GM23338 (cell line): ENCODE measurements around the gene JOSD1. TPM values are rescaled to one million over a fixed set of nuclear protein-coding genes. Genes with fewer than 3 reads are reported as not detected.
A peak's percentile ranks its signal among the peaks of the same experiment; 100 is the strongest.

Source experiments
- ATAC-seq: fragments of 200-7000 bp; cut with Tn5 transposase; 3 replicates; pipeline ENCODE4 v1.9.1; 2020
- DNase-seq: peaks from one replicate; pipeline ENCODE4 v3.0.0-alpha.2; 2015; ENCODE audit warnings: low spot score
- H2AFZ ChIP-seq: fragments of 200-600 bp; sonication (generic); 2 replicates; pipeline ENCODE4 v1.8.0; 2016; ENCODE audit warnings: antibody characterized with exemption, mild to moderate bottlenecking, moderate library complexity
- H3F3A ChIP-seq: fragments of 200-600 bp; sonication (generic); replicated peaks from 2 replicates; pipeline ENCODE4 v1.8.0; 2017; ENCODE audit warnings: antibody characterized with exemption, mixed run types, low read depth
- H3K27ac ChIP-seq: fragments of 200-600 bp; sonication (generic); 2 replicates; pipeline ENCODE4 v1.6.1; 2016; ENCODE audit warnings: low read depth
- H3K27me3 ChIP-seq: fragments of 200-600 bp; sonication (generic); 2 replicates; pipeline ENCODE4 v1.8.0; 2016; ENCODE audit warnings: mild to moderate bottlenecking, mixed run types, moderate library complexity; ENCODE audit not compliant: insufficient read depth
- H3K36me3 ChIP-seq: fragments of 200-600 bp; sonication (generic); 2 replicates; pipeline ENCODE4 v1.8.0; 2016; ENCODE audit warnings: mild to moderate bottlenecking; ENCODE audit not compliant: insufficient read depth
- H3K4me1 ChIP-seq: fragments of 200-600 bp; sonication (generic); 2 replicates; pipeline ENCODE4 v1.8.0; 2016; ENCODE audit warnings: mild to moderate bottlenecking, moderate library complexity; ENCODE audit not compliant: insufficient read depth
- H3K4me2 ChIP-seq: fragments of 200-600 bp; sonication (generic); 2 replicates; pipeline ENCODE4 v1.7.1; 2017; ENCODE audit warnings: mixed run types
- H3K4me3 ChIP-seq: fragments of 200-600 bp; sonication (generic); 2 replicates; pipeline ENCODE4 v1.6.1; 2016; ENCODE audit warnings: mixed run types
- H3K79me2 ChIP-seq: fragments of 200-600 bp; sonication (generic); replicated peaks from 2 replicates; pipeline ENCODE4 v1.8.0; 2017; ENCODE audit warnings: mild to moderate bottlenecking; ENCODE audit not compliant: insufficient read depth
- H3K9me2 ChIP-seq: fragments of 200-600 bp; sonication (generic); 2 replicates; pipeline ENCODE4 v1.8.0; 2017; ENCODE audit not compliant: insufficient read depth
- H4K20me1 ChIP-seq: fragments of 200-600 bp; sonication (generic); replicated peaks from 2 replicates; pipeline ENCODE4 v1.8.0; 2017; ENCODE audit warnings: mild to moderate bottlenecking; ENCODE audit not compliant: insufficient read depth
- H3K27ac Mint-ChIP-seq: 2 replicates; pipeline ENCODE4 v1.8.0; 2020; ENCODE audit warnings: inconsistent platforms, mild to moderate bottlenecking, moderate library complexity, mixed read lengths
- H3K27me3 Mint-ChIP-seq: 3 replicates; pipeline ENCODE4 v1.8.0; 2022; ENCODE audit warnings: low read depth, mild to moderate bottlenecking, moderate library complexity, mixed read lengths, inconsistent platforms; ENCODE audit not compliant: insufficient read depth, poor library complexity
- H3K36me3 Mint-ChIP-seq: 3 replicates; pipeline ENCODE4 v1.8.0; 2021; ENCODE audit warnings: low read depth, mild to moderate bottlenecking, inconsistent platforms, moderate library complexity, mixed read lengths
- H3K4me1 Mint-ChIP-seq: 3 replicates; pipeline ENCODE4 v1.8.0; 2020; ENCODE audit warnings: mild to moderate bottlenecking, inconsistent platforms, mixed read lengths
- H3K4me3 Mint-ChIP-seq: 3 replicates; pipeline ENCODE4 v1.8.0; 2021; ENCODE audit warnings: moderate library complexity, mild to moderate bottlenecking, inconsistent platforms, mixed read lengths
- H3K9me3 Mint-ChIP-seq: 3 replicates; pipeline ENCODE4 v1.8.0; 2020; ENCODE audit warnings: moderate library complexity, mild to moderate bottlenecking, inconsistent platforms, mixed read lengths
- EZH2 ChIP-seq: fragments of 200-600 bp; sonication (generic); IDR thresholded peaks from one replicate; pipeline ENCODE4 v1.8.0; 2017; ENCODE audit warnings: antibody characterized with exemption, mild to moderate bottlenecking, low read depth; ENCODE audit not compliant: unreplicated experiment
- EZH2phosphoT487 ChIP-seq: fragments of 200-600 bp; sonication (generic); IDR thresholded peaks from one replicate; pipeline ENCODE4 v1.8.1; 2018; ENCODE audit warnings: antibody characterized with exemption; ENCODE audit not compliant: unreplicated experiment
- JUNB ChIP-seq: IDR thresholded peaks from one replicate; pipeline ENCODE4 v1.6.1; 2016; ENCODE audit warnings: antibody characterized with exemption; ENCODE audit not compliant: unreplicated experiment
- STAT1 ChIP-seq: IDR thresholded peaks from one replicate; pipeline ENCODE4 v1.6.1; 2016; ENCODE audit warnings: antibody characterized with exemption; ENCODE audit not compliant: unreplicated experiment
- ZNF114 ChIP-seq: fragments of 250-450 bp; sonication (Bioruptor Pico); IDR thresholded peaks from 2 replicates; pipeline ENCODE4 v1.5.0; 2020; ENCODE audit warnings: mild to moderate bottlenecking, moderate library complexity
- ZNF331 ChIP-seq: fragments of 250-450 bp; sonication (Bioruptor Pico); IDR thresholded peaks from 2 replicates; pipeline ENCODE4 v1.5.0; 2020; ENCODE audit warnings: low read depth, mild to moderate bottlenecking, moderate library complexity
- polyA plus RNA-seq: library from polyadenylated mRNA; unstranded; fragments of >200 nt; fragmentation: Nextera tagmentation; extraction: Ambion mirVana; gene quantifications from 2 replicates; pipeline ENCODE4 v1.2.1, GENCODE V29; 2016
- total RNA-seq: library from RNA; depleted of rRNA; stranded (reverse); fragments of >200 nt; shearing (Covaris generic); gene quantifications from 2 replicates; pipeline ENCODE4 v1.2.3, GENCODE V29; 2014
- TF ChIP-seq, protein P1 (sequence below): IDR thresholded peaks from 2 replicates; pipeline ENCODE4 v1.6.1; 2016; ENCODE audit warnings: antibody characterized with exemption
- TF ChIP-seq, protein P2 (sequence below), 2 experiments: fragments of 200-600 bp in 1 of 2; sonication (generic) in 1 of 2; conservative IDR thresholded peaks; 2 replicates each; pipeline versions ENCODE4 v1.5.1 to v1.6.1; 2016 to 2017; ENCODE audit warnings: antibody characterized with exemption in 2 of 2, low read depth in 2 of 2, mild to moderate bottlenecking in 2 of 2, moderate library complexity in 1 of 2
- TF ChIP-seq, protein P3 (sequence below): IDR thresholded peaks from one replicate; pipeline ENCODE4 v1.6.1; 2018; ENCODE audit warnings: antibody characterized with exemption; ENCODE audit not compliant: unreplicated experiment

JOSD1 gene
- total and polyA plus RNA-seq, 2 experiments from 2014 or later, result 4.6 to 19.7 TPM

DNA sequence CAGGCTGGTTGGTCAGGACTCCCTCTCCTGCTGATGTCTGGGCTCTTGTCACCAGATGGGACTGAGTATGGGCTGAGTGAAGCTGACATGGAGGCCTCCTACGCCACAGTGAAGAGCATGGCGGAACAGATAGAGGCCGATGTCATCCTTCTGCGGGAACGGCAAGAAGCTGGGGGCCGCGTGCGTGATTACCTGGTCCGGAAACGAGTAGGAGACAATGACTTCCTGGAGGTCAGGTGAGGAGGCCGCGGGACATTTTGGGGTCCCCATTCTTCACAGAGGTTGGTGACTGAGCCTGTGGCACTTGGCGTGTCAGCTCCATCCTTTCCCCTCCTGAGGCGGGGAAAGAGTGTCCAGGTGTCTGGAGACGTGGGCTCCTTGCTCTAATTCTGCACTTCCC, 15.1 kb upstream of the JOSD1 start (continued):
- TF ChIP-seq, protein P1, sequence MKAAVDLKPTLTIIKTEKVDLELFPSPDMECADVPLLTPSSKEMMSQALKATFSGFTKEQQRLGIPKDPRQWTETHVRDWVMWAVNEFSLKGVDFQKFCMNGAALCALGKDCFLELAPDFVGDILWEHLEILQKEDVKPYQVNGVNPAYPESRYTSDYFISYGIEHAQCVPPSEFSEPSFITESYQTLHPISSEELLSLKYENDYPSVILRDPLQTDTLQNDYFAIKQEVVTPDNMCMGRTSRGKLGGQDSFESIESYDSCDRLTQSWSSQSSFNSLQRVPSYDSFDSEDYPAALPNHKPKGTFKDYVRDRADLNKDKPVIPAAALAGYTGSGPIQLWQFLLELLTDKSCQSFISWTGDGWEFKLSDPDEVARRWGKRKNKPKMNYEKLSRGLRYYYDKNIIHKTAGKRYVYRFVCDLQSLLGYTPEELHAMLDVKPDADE, result no peak
- TF ChIP-seq ZNF331 (CRISPR knock-in tag) (no peak), STAT1 (no peak), ZNF114 (CRISPR knock-in tag) (no peak), JUNB (no peak)
- TF ChIP-seq, protein P2, sequence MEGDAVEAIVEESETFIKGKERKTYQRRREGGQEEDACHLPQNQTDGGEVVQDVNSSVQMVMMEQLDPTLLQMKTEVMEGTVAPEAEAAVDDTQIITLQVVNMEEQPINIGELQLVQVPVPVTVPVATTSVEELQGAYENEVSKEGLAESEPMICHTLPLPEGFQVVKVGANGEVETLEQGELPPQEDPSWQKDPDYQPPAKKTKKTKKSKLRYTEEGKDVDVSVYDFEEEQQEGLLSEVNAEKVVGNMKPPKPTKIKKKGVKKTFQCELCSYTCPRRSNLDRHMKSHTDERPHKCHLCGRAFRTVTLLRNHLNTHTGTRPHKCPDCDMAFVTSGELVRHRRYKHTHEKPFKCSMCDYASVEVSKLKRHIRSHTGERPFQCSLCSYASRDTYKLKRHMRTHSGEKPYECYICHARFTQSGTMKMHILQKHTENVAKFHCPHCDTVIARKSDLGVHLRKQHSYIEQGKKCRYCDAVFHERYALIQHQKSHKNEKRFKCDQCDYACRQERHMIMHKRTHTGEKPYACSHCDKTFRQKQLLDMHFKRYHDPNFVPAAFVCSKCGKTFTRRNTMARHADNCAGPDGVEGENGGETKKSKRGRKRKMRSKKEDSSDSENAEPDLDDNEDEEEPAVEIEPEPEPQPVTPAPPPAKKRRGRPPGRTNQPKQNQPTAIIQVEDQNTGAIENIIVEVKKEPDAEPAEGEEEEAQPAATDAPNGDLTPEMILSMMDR (conservative IDR thresholded peaks at IDR 0.05; ENCODE audit: low read depth in 2 of 2), result no peak
- TF ChIP-seq, protein P3, sequence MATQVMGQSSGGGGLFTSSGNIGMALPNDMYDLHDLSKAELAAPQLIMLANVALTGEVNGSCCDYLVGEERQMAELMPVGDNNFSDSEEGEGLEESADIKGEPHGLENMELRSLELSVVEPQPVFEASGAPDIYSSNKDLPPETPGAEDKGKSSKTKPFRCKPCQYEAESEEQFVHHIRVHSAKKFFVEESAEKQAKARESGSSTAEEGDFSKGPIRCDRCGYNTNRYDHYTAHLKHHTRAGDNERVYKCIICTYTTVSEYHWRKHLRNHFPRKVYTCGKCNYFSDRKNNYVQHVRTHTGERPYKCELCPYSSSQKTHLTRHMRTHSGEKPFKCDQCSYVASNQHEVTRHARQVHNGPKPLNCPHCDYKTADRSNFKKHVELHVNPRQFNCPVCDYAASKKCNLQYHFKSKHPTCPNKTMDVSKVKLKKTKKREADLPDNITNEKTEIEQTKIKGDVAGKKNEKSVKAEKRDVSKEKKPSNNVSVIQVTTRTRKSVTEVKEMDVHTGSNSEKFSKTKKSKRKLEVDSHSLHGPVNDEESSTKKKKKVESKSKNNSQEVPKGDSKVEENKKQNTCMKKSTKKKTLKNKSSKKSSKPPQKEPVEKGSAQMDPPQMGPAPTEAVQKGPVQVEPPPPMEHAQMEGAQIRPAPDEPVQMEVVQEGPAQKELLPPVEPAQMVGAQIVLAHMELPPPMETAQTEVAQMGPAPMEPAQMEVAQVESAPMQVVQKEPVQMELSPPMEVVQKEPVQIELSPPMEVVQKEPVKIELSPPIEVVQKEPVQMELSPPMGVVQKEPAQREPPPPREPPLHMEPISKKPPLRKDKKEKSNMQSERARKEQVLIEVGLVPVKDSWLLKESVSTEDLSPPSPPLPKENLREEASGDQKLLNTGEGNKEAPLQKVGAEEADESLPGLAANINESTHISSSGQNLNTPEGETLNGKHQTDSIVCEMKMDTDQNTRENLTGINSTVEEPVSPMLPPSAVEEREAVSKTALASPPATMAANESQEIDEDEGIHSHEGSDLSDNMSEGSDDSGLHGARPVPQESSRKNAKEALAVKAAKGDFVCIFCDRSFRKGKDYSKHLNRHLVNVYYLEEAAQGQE, result no peak

DNA sequence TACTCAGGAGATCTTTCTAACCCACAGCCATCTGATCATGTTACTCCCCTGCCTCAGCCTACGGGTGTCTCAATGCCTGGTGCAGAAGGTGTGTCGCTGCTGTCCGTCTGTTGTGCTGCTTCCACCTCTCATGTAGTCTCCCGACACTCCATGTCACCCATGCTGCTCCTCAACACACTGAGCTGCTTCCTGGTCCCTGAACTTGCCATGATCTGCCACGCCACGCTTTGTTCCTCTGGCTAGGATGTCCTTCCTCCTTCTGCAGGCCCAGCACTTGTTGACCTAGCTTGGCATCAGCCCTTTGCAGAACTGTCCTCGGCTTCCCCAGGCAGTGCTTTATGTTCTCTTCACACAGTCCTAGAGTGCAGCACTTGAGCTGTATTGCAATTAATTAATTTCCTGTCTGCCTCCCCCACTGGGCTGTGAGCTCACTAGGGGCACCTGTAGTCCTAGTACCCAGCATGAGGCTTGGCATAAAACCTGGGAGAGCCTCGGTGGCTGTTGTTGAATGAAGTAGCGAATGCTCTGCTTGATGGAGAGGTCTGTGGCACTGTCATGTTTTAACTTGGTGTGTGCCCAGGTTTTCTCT, 14.5 kb upstream of the JOSD1 start:
- peaks cover 55% of the 10 kb centered on the region for H3K79me2 ChIP-seq
- TF ChIP-seq STAT1 (no peak), ZNF114 (CRISPR knock-in tag) (no peak), EZH2 (no peak), JUNB (no peak), EZH2phosphoT487 (no peak)
- TF ChIP-seq, protein P3, result no peak
- TF ChIP-seq, protein P2 (conservative IDR thresholded peaks at IDR 0.05; ENCODE audit: low read depth in 2 of 2), result no peak
- H3K9me2 ChIP-seq, result no peaks in the 10 kb centered on the region
- H3K27me3 ChIP-seq, result no peaks in the 10 kb centered on the region
- H3K27ac ChIP-seq, result no peak overlapping the region
- Mint-ChIP-seq H3K27me3 (peaks cover 7% of the 10 kb centered on the region), H3K4me3 (no peak overlapping the region; the same call in 2 of the 3 replicates), H3K36me3 (peaks cover 38% of the 10 kb centered on the region), H3K4me1 (peaks cover 42% of the 10 kb centered on the region), H3K27ac (peak overlapping the region; percentile 54; the same call in 1 of the 2 replicates), H3K9me3 (no peaks in the 10 kb centered on the region)
- no peak overlapping the region for H2AFZ ChIP-seq
- peaks cover 31% of the 10 kb centered on the region for H3K4me1 ChIP-seq
- ATAC-seq (no peak), DNase-seq (no peak)
- no peak overlapping the region for H3K4me3 ChIP-seq
- H3K36me3 ChIP-seq, result peaks cover 25% of the 10 kb centered on the region; the same call in 1 of the 2 replicates
- peaks cover 54% of the 10 kb centered on the region for H4K20me1 ChIP-seq
- H3F3A ChIP-seq, result 0 out of 2 replicates have a peak, but pooled peaks cover 4% of the 10 kb centered on the region
- no peak overlapping the region for H3K4me2 ChIP-seq
